HL-60 (cell line): ENCODE results near the gene CTH.

Experiments used
- POLR2AphosphoS5 ChIP-seq: IDR thresholded peaks from 2 replicates; pipeline ENCODE4 v1.6.1; 2012; ENCODE audit warnings: low read depth
- TF ChIP-seq, protein P1 (sequence below): IDR thresholded peaks from one replicate; pipeline ENCODE4 v1.5.1; 2011; ENCODE audit warnings: low read length, control low read depth, inconsistent platforms; ENCODE audit not compliant: insufficient read depth

DNA sequence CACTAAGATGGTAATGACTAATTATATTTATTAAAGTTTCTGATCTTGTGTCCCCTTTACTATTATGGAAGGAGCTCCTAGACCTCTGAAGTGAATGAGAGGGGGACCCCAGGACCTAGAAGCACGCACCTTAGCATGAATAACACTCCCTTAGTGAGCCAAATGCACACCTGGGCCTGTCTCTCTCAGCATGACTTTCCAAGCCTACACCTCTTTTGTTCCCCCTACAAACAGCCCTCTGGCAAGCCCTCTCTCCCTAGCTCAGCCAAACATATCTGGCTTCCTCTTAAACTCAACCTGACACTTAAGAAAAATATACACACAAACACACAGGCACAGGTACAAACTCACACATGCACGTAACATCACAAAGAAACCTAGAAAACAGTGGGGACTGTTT, 7.3 kb upstream of the CTH start:
- TF ChIP-seq, protein P1, sequence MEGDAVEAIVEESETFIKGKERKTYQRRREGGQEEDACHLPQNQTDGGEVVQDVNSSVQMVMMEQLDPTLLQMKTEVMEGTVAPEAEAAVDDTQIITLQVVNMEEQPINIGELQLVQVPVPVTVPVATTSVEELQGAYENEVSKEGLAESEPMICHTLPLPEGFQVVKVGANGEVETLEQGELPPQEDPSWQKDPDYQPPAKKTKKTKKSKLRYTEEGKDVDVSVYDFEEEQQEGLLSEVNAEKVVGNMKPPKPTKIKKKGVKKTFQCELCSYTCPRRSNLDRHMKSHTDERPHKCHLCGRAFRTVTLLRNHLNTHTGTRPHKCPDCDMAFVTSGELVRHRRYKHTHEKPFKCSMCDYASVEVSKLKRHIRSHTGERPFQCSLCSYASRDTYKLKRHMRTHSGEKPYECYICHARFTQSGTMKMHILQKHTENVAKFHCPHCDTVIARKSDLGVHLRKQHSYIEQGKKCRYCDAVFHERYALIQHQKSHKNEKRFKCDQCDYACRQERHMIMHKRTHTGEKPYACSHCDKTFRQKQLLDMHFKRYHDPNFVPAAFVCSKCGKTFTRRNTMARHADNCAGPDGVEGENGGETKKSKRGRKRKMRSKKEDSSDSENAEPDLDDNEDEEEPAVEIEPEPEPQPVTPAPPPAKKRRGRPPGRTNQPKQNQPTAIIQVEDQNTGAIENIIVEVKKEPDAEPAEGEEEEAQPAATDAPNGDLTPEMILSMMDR: no peak
- TF ChIP-seq POLR2AphosphoS5: no peak
